Trophoblast cell (in vitro differentiated cells and primary cell): ENCODE data around the gene RPL37A.

Experiments used
- DNase-seq, 2 donors: peaks; one replicate each; pipeline ENCODE4 v3.0.0-alpha.2; 2016
- H2AFZ ChIP-seq: 2 replicates; pipeline ENCODE4 v1.6.1; 2013; ENCODE audit warnings: low read length, moderate library complexity, mild to moderate bottlenecking; ENCODE audit not compliant: insufficient read depth, poor library complexity
- H2AK5ac ChIP-seq: 2 replicates; pipeline ENCODE4 v1.6.1; 2013; ENCODE audit warnings: mild to moderate bottlenecking, low read length
- H2BK120ac ChIP-seq: 2 replicates; pipeline ENCODE4 v1.6.1; 2013; ENCODE audit warnings: low read length, mild to moderate bottlenecking, moderate library complexity; ENCODE audit not compliant: insufficient read depth, poor library complexity
- H2BK12ac ChIP-seq: 2 replicates; pipeline ENCODE4 v1.6.1; 2013; ENCODE audit warnings: mild to moderate bottlenecking, low read length, moderate library complexity
- H2BK5ac ChIP-seq: 2 replicates; pipeline ENCODE4 v1.6.1; 2013; ENCODE audit warnings: low read length, low read depth, moderate library complexity, mild to moderate bottlenecking; ENCODE audit not compliant: poor library complexity
- H3K14ac ChIP-seq: 2 replicates; pipeline ENCODE4 v1.6.1; 2013; ENCODE audit warnings: mild to moderate bottlenecking, low read length
- H3K18ac ChIP-seq: 2 replicates; pipeline ENCODE4 v1.6.1; 2013; ENCODE audit warnings: mild to moderate bottlenecking, low read length
- H3K23ac ChIP-seq: 2 replicates; pipeline ENCODE4 v1.6.1; 2013; ENCODE audit warnings: low read length
- H3K27ac ChIP-seq: 2 replicates; pipeline ENCODE4 v1.5.1; 2013; ENCODE audit warnings: low read depth, mild to moderate bottlenecking, inconsistent platforms, low read length, moderate library complexity
- H3K27me3 ChIP-seq: 2 replicates; pipeline ENCODE4 v1.6.1; 2013; ENCODE audit warnings: inconsistent platforms, mild to moderate bottlenecking, low read length, moderate library complexity; ENCODE audit not compliant: insufficient read depth
- H3K36me3 ChIP-seq, 2 experiments: 1 replicate in 1 of 2; 2 replicates in 1 of 2; pipeline ENCODE4 v1.6.1; 2013; ENCODE audit warnings: low read length in 2 of 2, mild to moderate bottlenecking in 2 of 2, moderate library complexity in 1 of 2; ENCODE audit not compliant: insufficient read depth in 2 of 2, control insufficient read depth in 1 of 2
- H3K4ac ChIP-seq: 2 replicates; pipeline ENCODE4 v1.6.1; 2013; ENCODE audit warnings: low read depth, mild to moderate bottlenecking, low read length, moderate library complexity
- H3K4me1 ChIP-seq, 2 experiments: 1 replicate in 1 of 2; 2 replicates in 1 of 2; pipeline ENCODE4 v1.6.1; 2013; ENCODE audit warnings: low read length in 2 of 2, mild to moderate bottlenecking in 2 of 2, moderate library complexity in 1 of 2; ENCODE audit not compliant: insufficient read depth in 2 of 2, control insufficient read depth in 1 of 2
- H3K4me2 ChIP-seq: 2 replicates; pipeline ENCODE4 v1.6.1; 2013; ENCODE audit warnings: inconsistent platforms, mild to moderate bottlenecking, low read length, moderate library complexity
- H3K4me3 ChIP-seq: 2 replicates; pipeline ENCODE4 v1.5.1; 2013; ENCODE audit warnings: mild to moderate bottlenecking, low read depth, low read length, inconsistent platforms
- H3K79me1 ChIP-seq: one replicate; pipeline ENCODE4 v1.6.1; 2013; ENCODE audit warnings: low read length
- H3K79me2 ChIP-seq: 2 replicates; pipeline ENCODE4 v1.6.1; 2013; ENCODE audit warnings: low read length, mild to moderate bottlenecking; ENCODE audit not compliant: control insufficient read depth, insufficient read depth, poor library complexity
- H3K9ac ChIP-seq: 2 replicates; pipeline ENCODE4 v1.6.1; 2013; ENCODE audit warnings: mild to moderate bottlenecking, low read length
- H3K9me3 ChIP-seq: 2 replicates; pipeline ENCODE4 v1.6.1; 2013; ENCODE audit warnings: low read depth, mild to moderate bottlenecking, control low read depth, inconsistent platforms, low read length; ENCODE audit not compliant: insufficient read depth
- H4K12ac ChIP-seq: 2 replicates; pipeline ENCODE4 v1.6.1; 2013; ENCODE audit warnings: low read depth, mild to moderate bottlenecking, low read length, moderate library complexity
- H4K8ac ChIP-seq: 2 replicates; pipeline ENCODE4 v1.6.1; 2013; ENCODE audit warnings: low read depth, mild to moderate bottlenecking, low read length, moderate library complexity
- H4K91ac ChIP-seq: one replicate; pipeline ENCODE4 v1.6.1; 2013; ENCODE audit warnings: low read depth, mild to moderate bottlenecking, low read length, moderate library complexity
- WGBS: extraction: QIAGEN DNeasy Blood & Tissue Kit; methylation state at CpG from one replicate; pipeline ENCODE4 v1.1.7; 2013; ENCODE audit warnings: missing lambda C conversion rate; ENCODE audit not compliant: insufficient read length, insufficient coverage; ENCODE audit errors: extremely low coverage; 5-methylcytosine and 5-hydroxymethylcytosine counted together

The RPL37A gene

GRCh38 chr2:216482640-216483039 lies 16.0 kb upstream of the RPL37A start:
- Histone ChIP-seq H4K91ac (no peak overlapping the region), H2BK5ac (no peak overlapping the region), H3K27me3 (no peaks in the 10 kb centered on the region), H3K9me3 (no peaks in the 10 kb centered on the region), H3K79me2 (no peaks in the 10 kb centered on the region), H4K12ac (no peak overlapping the region), H4K8ac (no peak overlapping the region), H3K14ac (no peak overlapping the region), H2AFZ (no peak overlapping the region), H3K4me2 (no peak overlapping the region), H3K4ac (no peak overlapping the region), H3K79me1 (peaks cover 3% of the 10 kb centered on the region), H3K4me3 (no peak overlapping the region), H2BK12ac (no peak overlapping the region), H3K23ac (no peak overlapping the region), H3K9ac (no peak overlapping the region), H3K27ac (no peak overlapping the region), H2AK5ac (no peak overlapping the region), H3K18ac (no peak overlapping the region), H2BK120ac (no peak overlapping the region), H3K36me3 (peaks cover 14 to 17% of the 10 kb centered on the region in 2 experiments), H3K4me1 (peaks cover 5% of the 10 kb centered on the region in 2 experiments)
- DNase-seq = no peak
- WGBS = no CpG with 5 or more reads among the region's 2 CpGs

GRCh38 chr2:216485237-216485636 lies 13.4 kb upstream of the RPL37A start:
- H2BK5ac ChIP-seq = no peak overlapping the region
- H2AK5ac ChIP-seq = no peak overlapping the region
- no peak overlapping the region for H4K8ac ChIP-seq
- WGBS = no CpG with 5 or more reads among the region's 3 CpGs
- H3K27ac ChIP-seq = no peak overlapping the region
- no peak overlapping the region for H2BK12ac ChIP-seq
- H3K4ac ChIP-seq = no peak overlapping the region
- H3K18ac ChIP-seq = no peak overlapping the region
- no peaks in the 10 kb centered on the region for H3K27me3 ChIP-seq
- H4K91ac ChIP-seq = no peak overlapping the region
- H2AFZ ChIP-seq = no peak overlapping the region
- peaks cover 4% of the 10 kb centered on the region for H3K79me1 ChIP-seq
- no peaks in the 10 kb centered on the region for H3K9me3 ChIP-seq
- H3K4me2 ChIP-seq = no peak overlapping the region
- H3K4me3 ChIP-seq = no peak overlapping the region
- peaks cover 5 to 7% of the 10 kb centered on the region in 2 experiments for H3K4me1 ChIP-seq
- no peak overlapping the region for H3K9ac ChIP-seq
- no peak overlapping the region for H4K12ac ChIP-seq
- H2BK120ac ChIP-seq = no peak overlapping the region
- no peaks in the 10 kb centered on the region for H3K79me2 ChIP-seq
- no peak overlapping the region for H3K14ac ChIP-seq
- no peak for DNase-seq
- H3K36me3 ChIP-seq = peaks cover 4 to 8% of the 10 kb centered on the region in 2 experiments
- H3K23ac ChIP-seq = no peak overlapping the region

GRCh38 chr2:216485745-216486144 lies 12.9 kb upstream of the RPL37A start:
- H3K79me1 ChIP-seq = peaks cover 4% of the 10 kb centered on the region
- H3K4me3 ChIP-seq = no peak overlapping the region
- H4K12ac ChIP-seq = no peak overlapping the region
- no peak overlapping the region for H2BK5ac ChIP-seq
- H3K27ac ChIP-seq = no peak overlapping the region
- H2AK5ac ChIP-seq = no peak overlapping the region
- H2BK120ac ChIP-seq = no peak overlapping the region
- peaks cover 5 to 7% of the 10 kb centered on the region in 2 experiments for H3K4me1 ChIP-seq
- no peak overlapping the region for H4K8ac ChIP-seq
- no peak overlapping the region for H3K18ac ChIP-seq
- H3K14ac ChIP-seq = no peak overlapping the region
- WGBS = no CpG with 5 or more reads among the region's 5 CpGs
- H2AFZ ChIP-seq = no peak overlapping the region
- peaks cover 4% of the 10 kb centered on the region in 2 experiments for H3K36me3 ChIP-seq
- no peaks in the 10 kb centered on the region for H3K79me2 ChIP-seq
- H3K4me2 ChIP-seq = no peak overlapping the region
- no peak overlapping the region for H3K23ac ChIP-seq
- no peak overlapping the region for H4K91ac ChIP-seq
- no peak overlapping the region for H3K9ac ChIP-seq
- no peaks in the 10 kb centered on the region for H3K9me3 ChIP-seq
- peak in 1 of 2 donors; percentile 32 for DNase-seq
- H3K4ac ChIP-seq = no peak overlapping the region
- H2BK12ac ChIP-seq = no peak overlapping the region
- H3K27me3 ChIP-seq = no peaks in the 10 kb centered on the region

GRCh38 chr2:216486271-216486670 lies 12.4 kb upstream of the RPL37A start:
- H2BK5ac ChIP-seq = no peak overlapping the region
- H2BK120ac ChIP-seq = no peak overlapping the region
- H3K79me1 ChIP-seq = peaks cover 6% of the 10 kb centered on the region
- H3K4me3 ChIP-seq = no peak overlapping the region
- H2BK12ac ChIP-seq = no peak overlapping the region
- no CpG with 5 or more reads among the region's 7 CpGs for WGBS
- H2AK5ac ChIP-seq = no peak overlapping the region
- H3K36me3 ChIP-seq = peaks cover 2 to 3% of the 10 kb centered on the region in 2 experiments
- no peak overlapping the region for H3K9ac ChIP-seq
- H3K79me2 ChIP-seq = no peaks in the 10 kb centered on the region
- no peak for DNase-seq
- no peak overlapping the region for H4K91ac ChIP-seq
- H3K9me3 ChIP-seq = no peaks in the 10 kb centered on the region
- no peak overlapping the region for H3K18ac ChIP-seq
- no peak overlapping the region for H4K8ac ChIP-seq
- no peak overlapping the region for H4K12ac ChIP-seq
- H3K23ac ChIP-seq = no peak overlapping the region
- H3K4me2 ChIP-seq = no peak overlapping the region
- H3K27ac ChIP-seq = no peak overlapping the region
- peaks cover 5 to 7% of the 10 kb centered on the region in 2 experiments for H3K4me1 ChIP-seq
- H3K27me3 ChIP-seq = no peaks in the 10 kb centered on the region
- no peak overlapping the region for H3K14ac ChIP-seq
- H3K4ac ChIP-seq = no peak overlapping the region
- H2AFZ ChIP-seq = no peak overlapping the region
